ENCODE measurements around the gene BCAS1.

Gene BCAS1

GRCh38 chr20:54103762-54104600, 33.6 kb upstream of the BCAS1 start:
- DNase-seq (ENCODE audit: extremely low read depth in 1 of 2, low read depth in 1 of 2), result no peak

GRCh38 chr20:54103067-54103761, 32.8 kb upstream of the BCAS1 start:
- peak; percentile 15 to 59 for DNase-seq (ENCODE audit: extremely low read depth in 1 of 2, low read depth in 1 of 2)

- DNase-seq (ENCODE audit: extremely low read depth in 1 of 2, low read depth in 1 of 2), result no peak
Observed at GRCh38 chr20:54102543-54102942, 32.1 kb upstream of the BCAS1 start.

- DNase-seq (ENCODE audit: extremely low read depth in 1 of 2, low read depth in 1 of 2), result no peak
Observed at GRCh38 chr20:54100563-54100962, 30.2 kb upstream of the BCAS1 start.

GRCh38 chr20:54099894-54100293, 29.5 kb upstream of the BCAS1 start:
- no peak for DNase-seq (ENCODE audit: extremely low read depth in 1 of 2, low read depth in 1 of 2)

GRCh38 chr20:54098047-54098446, 27.7 kb upstream of the BCAS1 start:
- DNase-seq (ENCODE audit: extremely low read depth in 1 of 2, low read depth in 1 of 2), result no peak

GRCh38 chr20:54097236-54097529, 26.8 kb upstream of the BCAS1 start:
- DNase-seq (ENCODE audit: extremely low read depth in 1 of 2, low read depth in 1 of 2), result no peak

GRCh38 chr20:54095824-54096223, 25.4 kb upstream of the BCAS1 start:
- no peak for DNase-seq (ENCODE audit: extremely low read depth in 1 of 2, low read depth in 1 of 2)

- no peak for DNase-seq (ENCODE audit: extremely low read depth in 1 of 2, low read depth in 1 of 2)
Observed at GRCh38 chr20:54094268-54094580, 23.8 kb upstream of the BCAS1 start.

GRCh38 chr20:54093423-54094267, 23.3 kb upstream of the BCAS1 start:
- no peak for DNase-seq (ENCODE audit: extremely low read depth in 1 of 2, low read depth in 1 of 2)

GRCh38 chr20:54092021-54092420, 21.6 kb upstream of the BCAS1 start:
- DNase-seq (ENCODE audit: extremely low read depth in 1 of 2, low read depth in 1 of 2), result no peak

- DNase-seq (ENCODE audit: extremely low read depth in 1 of 2, low read depth in 1 of 2), result no peak
Observed at GRCh38 chr20:54091120-54091480, 20.7 kb upstream of the BCAS1 start.

GRCh38 chr20:54090230-54091119, 20.1 kb upstream of the BCAS1 start:
- DNase-seq (ENCODE audit: extremely low read depth in 1 of 2, low read depth in 1 of 2), result no peak

- DNase-seq (ENCODE audit: extremely low read depth in 1 of 2, low read depth in 1 of 2), result no peak
Observed at GRCh38 chr20:54088430-54088829, 18.0 kb upstream of the BCAS1 start.

GRCh38 chr20:54086507-54087039, 16.2 kb upstream of the BCAS1 start:
- DNase-seq (ENCODE audit: extremely low read depth in 1 of 2, low read depth in 1 of 2), result no peak

GRCh38 chr20:54085910-54086309, 15.5 kb upstream of the BCAS1 start:
- no peak for DNase-seq (ENCODE audit: extremely low read depth in 1 of 2, low read depth in 1 of 2)

GRCh38 chr20:54085425-54085824, 15.0 kb upstream of the BCAS1 start:
- DNase-seq (ENCODE audit: extremely low read depth in 1 of 2, low read depth in 1 of 2), result no peak

GRCh38 chr20:54084727-54085388, 14.5 kb upstream of the BCAS1 start:
- DNase-seq (ENCODE audit: extremely low read depth in 1 of 2, low read depth in 1 of 2), result no peak

- no peak for DNase-seq (ENCODE audit: extremely low read depth in 1 of 2, low read depth in 1 of 2)
Observed at GRCh38 chr20:54084193-54084592, 13.8 kb upstream of the BCAS1 start.

- DNase-seq (ENCODE audit: extremely low read depth in 1 of 2, low read depth in 1 of 2), result no peak
Observed at GRCh38 chr20:54083459-54083858, 13.1 kb upstream of the BCAS1 start.

Data from activated CD8-positive, alpha-beta memory T cell treated with anti-CD3 and anti-CD28 coated beads for 1 hour (primary cell).